PFSK-1 (cell line): Measurements from ENCODE around the gene IRF2BP2.

Source experiments
- FOXP2 ChIP-seq: optimal IDR thresholded peaks from 2 replicates; pipeline ENCODE3; 2011; ENCODE audit warnings: borderline replicate concordance, control low read depth, inconsistent platforms; ENCODE audit not compliant: insufficient read depth; ENCODE audit errors: extremely low read length, extremely low read depth
- POLR2AphosphoS5 ChIP-seq: IDR thresholded peaks from 2 replicates; pipeline ENCODE4 v1.6.1; 2012; ENCODE audit warnings: low read depth, mild to moderate bottlenecking, control low read depth, low read length, moderate library complexity
- SIN3A ChIP-seq: IDR thresholded peaks from 2 replicates; pipeline ENCODE4 v1.6.1; 2012; ENCODE audit warnings: mild to moderate bottlenecking, low read length, moderate library complexity, borderline replicate concordance; ENCODE audit not compliant: insufficient read depth
- TAF1 ChIP-seq: IDR thresholded peaks from 2 replicates; pipeline ENCODE4 v1.6.1; 2012; ENCODE audit warnings: low read length, control low read depth, borderline replicate concordance; ENCODE audit not compliant: insufficient read depth
- TF ChIP-seq, protein P1 (sequence below), 2 experiments: IDR thresholded peaks; 2 replicates each; pipeline versions ENCODE4 v1.6.1 to v1.8.0; 2011 to 2012; ENCODE audit warnings: low read depth in 2 of 2, low read length in 2 of 2, control low read depth in 1 of 2, inconsistent platforms in 1 of 2, mild to moderate bottlenecking in 1 of 2, moderate library complexity in 1 of 2; ENCODE audit not compliant: insufficient read depth in 1 of 2

The IRF2BP2 gene

GRCh38 chr1:234570329-234571120 lies 39.5 kb downstream of the IRF2BP2 start:
- no peak for TF ChIP-seq POLR2AphosphoS5
- no peak for TF ChIP-seq TAF1
- no peak for TF ChIP-seq FOXP2
- no peak for TF ChIP-seq SIN3A
- TF ChIP-seq, protein P1, sequence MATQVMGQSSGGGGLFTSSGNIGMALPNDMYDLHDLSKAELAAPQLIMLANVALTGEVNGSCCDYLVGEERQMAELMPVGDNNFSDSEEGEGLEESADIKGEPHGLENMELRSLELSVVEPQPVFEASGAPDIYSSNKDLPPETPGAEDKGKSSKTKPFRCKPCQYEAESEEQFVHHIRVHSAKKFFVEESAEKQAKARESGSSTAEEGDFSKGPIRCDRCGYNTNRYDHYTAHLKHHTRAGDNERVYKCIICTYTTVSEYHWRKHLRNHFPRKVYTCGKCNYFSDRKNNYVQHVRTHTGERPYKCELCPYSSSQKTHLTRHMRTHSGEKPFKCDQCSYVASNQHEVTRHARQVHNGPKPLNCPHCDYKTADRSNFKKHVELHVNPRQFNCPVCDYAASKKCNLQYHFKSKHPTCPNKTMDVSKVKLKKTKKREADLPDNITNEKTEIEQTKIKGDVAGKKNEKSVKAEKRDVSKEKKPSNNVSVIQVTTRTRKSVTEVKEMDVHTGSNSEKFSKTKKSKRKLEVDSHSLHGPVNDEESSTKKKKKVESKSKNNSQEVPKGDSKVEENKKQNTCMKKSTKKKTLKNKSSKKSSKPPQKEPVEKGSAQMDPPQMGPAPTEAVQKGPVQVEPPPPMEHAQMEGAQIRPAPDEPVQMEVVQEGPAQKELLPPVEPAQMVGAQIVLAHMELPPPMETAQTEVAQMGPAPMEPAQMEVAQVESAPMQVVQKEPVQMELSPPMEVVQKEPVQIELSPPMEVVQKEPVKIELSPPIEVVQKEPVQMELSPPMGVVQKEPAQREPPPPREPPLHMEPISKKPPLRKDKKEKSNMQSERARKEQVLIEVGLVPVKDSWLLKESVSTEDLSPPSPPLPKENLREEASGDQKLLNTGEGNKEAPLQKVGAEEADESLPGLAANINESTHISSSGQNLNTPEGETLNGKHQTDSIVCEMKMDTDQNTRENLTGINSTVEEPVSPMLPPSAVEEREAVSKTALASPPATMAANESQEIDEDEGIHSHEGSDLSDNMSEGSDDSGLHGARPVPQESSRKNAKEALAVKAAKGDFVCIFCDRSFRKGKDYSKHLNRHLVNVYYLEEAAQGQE (IDR thresholded peaks at IDR 0.05; ENCODE audit: insufficient read depth in 1 of 2, low read depth in 2 of 2, low read length in 2 of 2) = no peak

DNA sequence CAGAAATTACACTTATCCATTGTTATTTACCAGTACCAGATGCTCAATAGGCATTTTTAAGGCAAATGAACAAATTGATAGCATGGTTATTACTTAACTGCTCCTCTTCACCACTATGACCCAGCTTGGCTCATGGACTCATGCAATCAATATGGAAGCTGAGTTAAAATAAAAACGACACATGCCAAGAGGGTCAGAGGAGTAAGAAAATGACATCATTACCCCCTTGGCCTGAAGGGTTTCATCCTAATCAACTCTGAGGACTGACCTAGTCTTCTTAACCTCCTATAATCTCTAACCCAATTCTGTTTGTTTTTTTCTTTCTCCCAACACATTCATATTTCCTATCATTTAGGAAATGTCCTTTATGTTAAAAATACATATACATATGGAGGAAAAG lies 41.6 kb downstream of the IRF2BP2 start:
- TF ChIP-seq, protein P1 (IDR thresholded peaks at IDR 0.05; ENCODE audit: insufficient read depth in 1 of 2, low read depth in 2 of 2, low read length in 2 of 2) = no peak
- TF ChIP-seq POLR2AphosphoS5 (no peak), TAF1 (no peak), SIN3A (no peak), FOXP2 (no peak)

- TF ChIP-seq POLR2AphosphoS5 (no peak), SIN3A (no peak), TAF1 (no peak), FOXP2 (no peak)
- TF ChIP-seq, protein P1 (IDR thresholded peaks at IDR 0.05; ENCODE audit: insufficient read depth in 1 of 2, low read depth in 2 of 2, low read length in 2 of 2) = no peak
These were observed 44.8 kb downstream of the IRF2BP2 start for GRCh38 chr1:234565132-234565531.

DNA sequence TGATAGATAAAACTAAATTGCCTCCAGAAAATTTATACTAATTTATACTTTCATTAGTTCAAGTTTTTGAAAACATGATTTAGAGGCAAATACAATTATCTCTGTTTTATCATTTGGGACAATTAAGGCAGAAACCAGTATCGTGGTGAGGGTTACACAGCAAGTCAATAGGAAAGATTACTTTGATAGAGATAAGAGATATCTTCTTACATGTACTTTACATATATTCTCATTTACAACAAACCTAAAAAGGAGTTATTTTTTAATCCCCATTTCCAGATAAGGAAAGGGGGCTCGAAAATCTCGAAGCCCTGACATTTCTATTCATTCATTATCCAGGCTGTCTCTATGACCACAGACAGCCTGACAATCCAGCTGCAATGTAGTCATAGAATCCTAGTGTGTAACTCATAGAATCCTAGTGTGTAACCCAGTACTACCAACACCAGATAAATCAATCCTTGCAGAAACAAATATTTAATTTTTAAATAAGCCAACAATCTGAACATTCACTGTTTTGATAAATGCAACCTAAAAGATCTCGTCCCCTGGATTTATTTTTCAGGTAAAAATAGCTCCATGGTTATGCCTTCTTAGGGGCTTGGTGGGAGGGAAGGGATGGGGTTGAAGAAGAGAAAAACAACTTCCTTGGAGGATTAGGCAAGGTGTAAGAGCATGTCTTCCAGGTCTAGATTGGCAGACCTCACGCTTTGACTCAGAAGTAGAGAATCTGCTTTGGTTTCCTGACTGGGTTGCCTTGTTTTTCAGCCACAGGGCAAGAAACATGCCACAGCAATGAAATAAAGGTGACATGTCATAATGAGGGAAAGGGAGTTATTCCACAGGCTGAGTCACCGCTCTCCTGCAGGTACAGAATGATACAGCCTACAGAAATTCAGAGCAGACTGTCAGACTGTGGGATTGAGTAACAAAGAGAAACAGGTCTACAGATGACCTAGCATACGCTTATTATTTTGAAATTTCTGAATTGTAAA lies 45.6 kb downstream of the IRF2BP2 start:
- TF ChIP-seq POLR2AphosphoS5 (no peak), SIN3A (no peak), TAF1 (no peak), FOXP2 (no peak)
- TF ChIP-seq, protein P1 (IDR thresholded peaks at IDR 0.05; ENCODE audit: insufficient read depth in 1 of 2, low read depth in 2 of 2, low read length in 2 of 2) = no peak
